Neural cell (in vitro differentiated cells): ENCODE measurements around the gene PLD6. TPM values are rescaled to one million over a fixed set of nuclear protein-coding genes. Genes with fewer than 3 reads are reported as not detected.

Source experiments
- H2AFZ ChIP-seq: fragments of 200-600, 300-800 bp; sonication (generic), shearing (Covaris generic); 2 replicates; pipeline ENCODE4 v1.6.0; 2014; ENCODE audit warnings: low read depth, mild to moderate bottlenecking, antibody characterized with exemption, low read length, moderate library complexity
- H3F3A ChIP-seq: fragments of 200-600 bp; shearing (Covaris generic); 2 replicates; pipeline ENCODE4 v1.6.1; 2016; ENCODE audit warnings: mild to moderate bottlenecking, moderate library complexity, mixed read lengths, antibody characterized with exemption, low read length; ENCODE audit not compliant: insufficient read depth, poor library complexity, severe bottlenecking
- H3K27ac ChIP-seq: fragments of 200-600, 300-800 bp; sonication (generic), shearing (Covaris generic); 2 replicates; pipeline ENCODE4 v1.5.1; 2014; ENCODE audit warnings: mild to moderate bottlenecking, low read length, moderate library complexity
- H3K27me3 ChIP-seq: fragments of 300-800, 200-600 bp; sonication (generic), shearing (Covaris generic); 2 replicates; pipeline ENCODE4 v1.6.0; 2014; ENCODE audit warnings: mild to moderate bottlenecking, low read depth, low read length, moderate library complexity; ENCODE audit not compliant: insufficient read depth
- H3K36me3 ChIP-seq: fragments of 300-800, 200-600 bp; sonication (generic), shearing (Covaris generic); 2 replicates; pipeline ENCODE4 v1.5.1; 2014; ENCODE audit warnings: mild to moderate bottlenecking, antibody characterized with exemption, low read length, moderate library complexity; ENCODE audit not compliant: insufficient read depth
- H3K4me2 ChIP-seq: fragments of 300-800, 200-600 bp; sonication (generic), shearing (Covaris generic); 2 replicates; pipeline ENCODE4 v1.6.0; 2014; ENCODE audit warnings: mild to moderate bottlenecking, low read length
- H3K4me3 ChIP-seq: fragments of 300-800, 200-600 bp; sonication (generic), shearing (Covaris generic); 2 replicates; pipeline ENCODE4 v1.5.1; 2014; ENCODE audit warnings: mild to moderate bottlenecking, low read length, moderate library complexity
- H3K79me2 ChIP-seq: fragments of 200-600 bp; shearing (Covaris generic); replicated peaks from 2 replicates; pipeline ENCODE4 v1.6.0; 2014; ENCODE audit warnings: mild to moderate bottlenecking, low read length, moderate library complexity; ENCODE audit not compliant: insufficient read depth
- H3K9ac ChIP-seq: fragments of 300-800, 200-600 bp; sonication (generic), shearing (Covaris generic); 2 replicates; pipeline ENCODE4 v1.6.1; 2016; ENCODE audit warnings: mild to moderate bottlenecking, low read length, mixed read lengths
- H3K9me2 ChIP-seq: fragments of 200-600 bp; shearing (Covaris generic); 2 replicates; pipeline ENCODE4 v1.6.1; 2016; ENCODE audit warnings: mild to moderate bottlenecking, low read length, mixed read lengths; ENCODE audit not compliant: insufficient read depth
- H3K9me3 ChIP-seq: fragments of 200-600, 300-800 bp; sonication (generic), shearing (Covaris generic); 2 replicates; pipeline ENCODE4 v1.6.1; 2016; ENCODE audit warnings: mild to moderate bottlenecking, mixed run types, low read length, moderate library complexity, mixed read lengths
- H4K20me1 ChIP-seq: fragments of 200-600 bp; shearing (Covaris generic); 2 replicates; pipeline ENCODE4 v1.6.1; 2016; ENCODE audit warnings: mild to moderate bottlenecking, mixed run types; ENCODE audit not compliant: insufficient read depth
- EP300 ChIP-seq: fragments of 450-650 bp; conservative IDR thresholded peaks from 2 replicates; pipeline ENCODE4 v1.6.1; 2014; ENCODE audit warnings: antibody characterized with exemption, mild to moderate bottlenecking, moderate library complexity; ENCODE audit not compliant: poor library complexity, severe bottlenecking
- EZH2 ChIP-seq: fragments of 200-600, 300-800 bp; shearing (Covaris generic), sonication (generic); IDR thresholded peaks from 2 replicates; pipeline ENCODE4 v1.6.1; 2014; ENCODE audit warnings: antibody characterized with exemption, low read length, borderline replicate concordance, mild to moderate bottlenecking; ENCODE audit not compliant: insufficient read depth, poor library complexity, severe bottlenecking
- MXI1 ChIP-seq: fragments of 450-650 bp; conservative IDR thresholded peaks from 2 replicates; pipeline ENCODE4 v1.6.1; 2014; ENCODE audit warnings: antibody characterized with exemption, mild to moderate bottlenecking; ENCODE audit not compliant: poor library complexity, severe bottlenecking
- POLR2AphosphoS5 ChIP-seq: IDR thresholded peaks from 2 replicates; pipeline ENCODE4 v1.6.1; 2012
- RAD21 ChIP-seq: fragments of 450-650 bp; conservative IDR thresholded peaks from 2 replicates; pipeline ENCODE4 v1.6.1; 2014; ENCODE audit warnings: antibody characterized with exemption, mild to moderate bottlenecking, moderate library complexity
- SMC3 ChIP-seq: fragments of 450-650 bp; conservative IDR thresholded peaks from 2 replicates; pipeline ENCODE4 v1.6.1; 2014; ENCODE audit warnings: antibody characterized with exemption, mild to moderate bottlenecking, moderate library complexity; ENCODE audit not compliant: poor library complexity
- TAF1 ChIP-seq: IDR thresholded peaks from 2 replicates; pipeline ENCODE4 v1.6.1; 2012; ENCODE audit warnings: low read depth
- polyA plus RNA-seq: library from polyadenylated mRNA; depleted of rRNA; stranded (reverse); fragments of >200 nt; gene quantifications from 2 replicates; pipeline ENCODE4 v1.2.3, GENCODE V29; 2014
- TF ChIP-seq, protein P1 (sequence below): fragments of 450-650 bp; IDR thresholded peaks from 2 replicates; pipeline ENCODE4 v1.5.1; 2014; ENCODE audit warnings: antibody characterized with exemption, mild to moderate bottlenecking, moderate library complexity; ENCODE audit not compliant: poor library complexity, severe bottlenecking
- TF ChIP-seq, protein P2 (sequence below): IDR thresholded peaks from 2 replicates; pipeline ENCODE4 v1.6.1; 2012; ENCODE audit warnings: borderline replicate concordance

PLD6 gene
- polyA plus RNA-seq, 1 donor from 2014 or later = 2.0 TPM

DNA sequence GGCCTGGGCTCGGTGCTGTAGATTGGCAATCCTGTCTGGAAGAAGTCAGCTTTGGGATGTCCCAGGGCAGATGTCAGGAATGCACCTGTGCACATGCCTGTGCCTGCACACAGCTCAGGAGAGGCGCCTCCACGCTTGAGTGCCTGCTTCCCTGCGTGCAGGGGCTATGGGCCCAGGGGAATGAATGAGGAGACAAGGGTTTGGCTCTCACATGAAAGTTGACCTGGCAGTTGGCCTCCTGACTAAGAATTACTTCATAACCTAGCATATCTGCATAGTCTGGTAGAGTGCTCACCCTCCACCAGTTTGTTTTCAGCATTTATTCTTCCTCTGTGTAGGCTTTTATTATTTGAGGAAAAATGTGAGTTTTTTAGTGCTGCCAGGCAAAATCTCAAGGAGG lies 50.0 kb downstream of the PLD6 start:
- H3K36me3 ChIP-seq = no peaks in the 10 kb centered on the region

DNA sequence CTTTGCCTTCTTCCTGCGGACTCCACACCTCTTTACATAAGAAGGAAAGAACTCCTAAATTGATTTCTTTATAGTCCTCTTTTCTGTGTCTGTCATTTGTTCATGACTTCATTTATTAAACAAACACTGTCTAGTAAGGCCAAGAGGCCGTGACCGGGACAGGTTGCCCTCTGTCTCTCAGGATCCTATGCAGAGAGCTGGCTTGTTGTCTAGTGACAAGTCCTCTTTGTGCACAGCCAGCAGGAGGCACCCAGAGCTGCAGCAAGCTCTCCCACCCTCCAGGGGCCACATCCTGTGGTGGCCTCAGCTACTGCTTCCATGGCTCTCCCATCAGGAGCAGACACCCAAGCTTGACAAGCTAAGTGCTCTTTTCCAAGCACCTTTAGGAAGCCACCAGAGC lies 50.6 kb downstream of the PLD6 start:
- Histone ChIP-seq H3K36me3 (no peaks in the 10 kb centered on the region), H2AFZ (no peak overlapping the region), H3K79me2 (no peaks in the 10 kb centered on the region), H3F3A (no peaks in the 10 kb centered on the region), H4K20me1 (no peaks in the 10 kb centered on the region), H3K4me2 (no peak overlapping the region), H3K9me3 (no peaks in the 10 kb centered on the region), H3K9me2 (no peaks in the 10 kb centered on the region), H3K4me3 (no peak overlapping the region), H3K9ac (no peak overlapping the region), H3K27ac (no peak overlapping the region), H3K27me3 (no peaks in the 10 kb centered on the region)
- no peak for TF ChIP-seq RAD21
- TF ChIP-seq, protein P1, sequence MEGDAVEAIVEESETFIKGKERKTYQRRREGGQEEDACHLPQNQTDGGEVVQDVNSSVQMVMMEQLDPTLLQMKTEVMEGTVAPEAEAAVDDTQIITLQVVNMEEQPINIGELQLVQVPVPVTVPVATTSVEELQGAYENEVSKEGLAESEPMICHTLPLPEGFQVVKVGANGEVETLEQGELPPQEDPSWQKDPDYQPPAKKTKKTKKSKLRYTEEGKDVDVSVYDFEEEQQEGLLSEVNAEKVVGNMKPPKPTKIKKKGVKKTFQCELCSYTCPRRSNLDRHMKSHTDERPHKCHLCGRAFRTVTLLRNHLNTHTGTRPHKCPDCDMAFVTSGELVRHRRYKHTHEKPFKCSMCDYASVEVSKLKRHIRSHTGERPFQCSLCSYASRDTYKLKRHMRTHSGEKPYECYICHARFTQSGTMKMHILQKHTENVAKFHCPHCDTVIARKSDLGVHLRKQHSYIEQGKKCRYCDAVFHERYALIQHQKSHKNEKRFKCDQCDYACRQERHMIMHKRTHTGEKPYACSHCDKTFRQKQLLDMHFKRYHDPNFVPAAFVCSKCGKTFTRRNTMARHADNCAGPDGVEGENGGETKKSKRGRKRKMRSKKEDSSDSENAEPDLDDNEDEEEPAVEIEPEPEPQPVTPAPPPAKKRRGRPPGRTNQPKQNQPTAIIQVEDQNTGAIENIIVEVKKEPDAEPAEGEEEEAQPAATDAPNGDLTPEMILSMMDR = no peak
- TF ChIP-seq POLR2AphosphoS5 = no peak

More for the DNA sequence above, 50.0 kb downstream of the PLD6 start:
- H3K4me3 ChIP-seq = no peak overlapping the region
- H3K9me2 ChIP-seq = no peaks in the 10 kb centered on the region
- no peak overlapping the region for H3K27ac ChIP-seq
- H2AFZ ChIP-seq = no peak overlapping the region
- H3F3A ChIP-seq = no peaks in the 10 kb centered on the region
- H3K27me3 ChIP-seq = no peaks in the 10 kb centered on the region
- H4K20me1 ChIP-seq = no peaks in the 10 kb centered on the region
- no peak for TF ChIP-seq RAD21
- TF ChIP-seq SMC3 = no peak
- no peak for TF ChIP-seq MXI1
- TF ChIP-seq TAF1 = no peak
- no peak for TF ChIP-seq POLR2AphosphoS5
- TF ChIP-seq EZH2 = no peak
- TF ChIP-seq, protein P2, sequence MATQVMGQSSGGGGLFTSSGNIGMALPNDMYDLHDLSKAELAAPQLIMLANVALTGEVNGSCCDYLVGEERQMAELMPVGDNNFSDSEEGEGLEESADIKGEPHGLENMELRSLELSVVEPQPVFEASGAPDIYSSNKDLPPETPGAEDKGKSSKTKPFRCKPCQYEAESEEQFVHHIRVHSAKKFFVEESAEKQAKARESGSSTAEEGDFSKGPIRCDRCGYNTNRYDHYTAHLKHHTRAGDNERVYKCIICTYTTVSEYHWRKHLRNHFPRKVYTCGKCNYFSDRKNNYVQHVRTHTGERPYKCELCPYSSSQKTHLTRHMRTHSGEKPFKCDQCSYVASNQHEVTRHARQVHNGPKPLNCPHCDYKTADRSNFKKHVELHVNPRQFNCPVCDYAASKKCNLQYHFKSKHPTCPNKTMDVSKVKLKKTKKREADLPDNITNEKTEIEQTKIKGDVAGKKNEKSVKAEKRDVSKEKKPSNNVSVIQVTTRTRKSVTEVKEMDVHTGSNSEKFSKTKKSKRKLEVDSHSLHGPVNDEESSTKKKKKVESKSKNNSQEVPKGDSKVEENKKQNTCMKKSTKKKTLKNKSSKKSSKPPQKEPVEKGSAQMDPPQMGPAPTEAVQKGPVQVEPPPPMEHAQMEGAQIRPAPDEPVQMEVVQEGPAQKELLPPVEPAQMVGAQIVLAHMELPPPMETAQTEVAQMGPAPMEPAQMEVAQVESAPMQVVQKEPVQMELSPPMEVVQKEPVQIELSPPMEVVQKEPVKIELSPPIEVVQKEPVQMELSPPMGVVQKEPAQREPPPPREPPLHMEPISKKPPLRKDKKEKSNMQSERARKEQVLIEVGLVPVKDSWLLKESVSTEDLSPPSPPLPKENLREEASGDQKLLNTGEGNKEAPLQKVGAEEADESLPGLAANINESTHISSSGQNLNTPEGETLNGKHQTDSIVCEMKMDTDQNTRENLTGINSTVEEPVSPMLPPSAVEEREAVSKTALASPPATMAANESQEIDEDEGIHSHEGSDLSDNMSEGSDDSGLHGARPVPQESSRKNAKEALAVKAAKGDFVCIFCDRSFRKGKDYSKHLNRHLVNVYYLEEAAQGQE = no peak
- no peak for TF ChIP-seq EP300
- TF ChIP-seq, protein P1 = no peak
- no peak overlapping the region for H3K9ac ChIP-seq
- no peaks in the 10 kb centered on the region for H3K79me2 ChIP-seq
- H3K9me3 ChIP-seq = no peaks in the 10 kb centered on the region
- H3K4me2 ChIP-seq = no peak overlapping the region
